Upper lobe of left lung (tissue), 4 donors: ENCODE results near the gene ATAT1.

Experiments
- CTCF ChIP-seq, 6 experiments: fragments of 450-650 bp in 4 of 6; fragments of 200-600 bp in 2 of 6; sonication (generic) in 2 of 6; IDR thresholded peaks; one replicate each; pipeline ENCODE4 v1.5.1; 2016 to 2019; ENCODE audit warnings: antibody characterized with exemption in 6 of 6
- POLR2A ChIP-seq, 4 donors: fragments of 450-650 bp; IDR thresholded peaks; one replicate each; pipeline ENCODE4 v1.5.1; 2016 to 2017; ENCODE audit warnings: antibody characterized with exemption in 4 of 4, mild to moderate bottlenecking in 2 of 4

GRCh38 chr6:30635834-30636233, 9.2 kb downstream of the ATAT1 start:
- TF ChIP-seq POLR2A (IDR thresholded peaks at IDR 0.05), result no peak
- TF ChIP-seq CTCF (IDR thresholded peaks at IDR 0.05), result no peak
